ENCODE data around the gene MRPL43. TPM values are rescaled to one million over a fixed set of nuclear protein-coding genes. Genes with fewer than 3 reads are reported as not detected.

MRPL43 gene
- total and polyA plus RNA-seq, 9 of the 15 experiments (the other 6 are each of a cell fraction or from before 2014, with no cell fraction given), result 15.1 to 63.7 (median 37.2) TPM

- FAIRE-seq (no peak), ATAC-seq (no peak), DNase-seq (ENCODE audit: extremely low read depth in 1 of 4, low spot score in 3 of 4) (no peak)
- intact Hi-C loops (cut with micrococcal nuclease) (no loop called here), in situ Hi-C loops (cut with MboI) (no loop called here)
- CTCF ChIA-PET (ENCODE audit: low intra/inter-chr PET ratio), result interaction anchor here (0.6 kb wide), 1 partner anchor 70 kb away, joined by 3 read pairs; no protein-coding TSS in a partner anchor
- Histone ChIP-seq H3K9ac (ENCODE audit: insufficient read depth in 1 of 2, low read depth in 2 of 2, low read length in 2 of 2) (no peak overlapping the region), H3K27ac (ENCODE audit: extremely low read depth, low read depth, low read length) (no peak overlapping the region), H3K9me1 (ENCODE audit: control insufficient read depth, insufficient read depth, low read length) (no peaks in the 10 kb centered on the region), H3K4me1 (replicated peaks in 1 of 2; ENCODE audit: control insufficient read depth in 2 of 2, insufficient read depth in 2 of 2, low read length in 2 of 2) (peaks cover 12 to 14% of the 10 kb centered on the region in 2 experiments), H3K4me3 (no peak overlapping the region), H3K36me3 (ENCODE audit: control insufficient read depth, insufficient read depth, low read length) (peaks cover 7% of the 10 kb centered on the region; the same call in 1 of the 3 replicates), H2AFZ (ENCODE audit: low read depth, low read length) (peak overlapping the region; percentile 97; the same call in 1 of the 2 replicates), H3K79me2 (ENCODE audit: control insufficient read depth, insufficient read depth, low read length) (no peaks in the 10 kb centered on the region), H4K20me1 (replicated peaks; ENCODE audit: control insufficient read depth, insufficient read depth, low read length) (no peaks in the 10 kb centered on the region), H3K9me3 (replicated peaks; ENCODE audit: control insufficient read depth, insufficient read depth, low read depth, low read length) (no peaks in the 10 kb centered on the region), H3K4me2 (ENCODE audit: insufficient read depth, low read length) (peak overlapping the region; percentile 68), H3K27me3 (ENCODE audit: control insufficient read depth in 2 of 2, insufficient read depth in 2 of 2, low read length in 2 of 2) (no peaks in the 10 kb centered on the region)
- POLR2A ChIA-PET, result interaction anchor here (1.0 to 1.4 kb wide), 2 partner anchors 10 to 11 kb away, joined by 3 read pairs; no protein-coding TSS in a partner anchor
- no TSS peak for BruUV-seq (replicated peaks)
- no peak for TF ChIP-seq HDAC6 (IDR thresholded peaks at IDR 0.05; ENCODE audit: low read depth, low read length)
- TF ChIP-seq ZZZ3 (IDR thresholded peaks at IDR 0.05), result no peak
- TF ChIP-seq EP400 (IDR thresholded peaks at IDR 0.05), result no peak
- TF ChIP-seq KLF6 (CRISPR knock-in tag; IDR thresholded peaks at IDR 0.05; ENCODE audit: borderline replicate concordance), result no peak
- TF ChIP-seq PCBP1 (IDR thresholded peaks at IDR 0.05; ENCODE audit: low read depth, low read length, poor library complexity, severe bottlenecking), result no peak
- TF ChIP-seq CAMTA2 (CRISPR knock-in tag; conservative IDR thresholded peaks at IDR 0.05), result no peak
- no peak for TF ChIP-seq TGIF2 (CRISPR knock-in tag; IDR thresholded peaks at IDR 0.05)
- TF ChIP-seq KLF1 (tag; IDR thresholded peaks at IDR 0.05), result no peak
- no peak for TF ChIP-seq SRSF1 (IDR thresholded peaks at IDR 0.05; ENCODE audit: low read depth, low read length)
- no peak for TF ChIP-seq POLR2A (conservative IDR thresholded peaks at IDR 0.05)
- TF ChIP-seq IRF2 (CRISPR knock-in tag; IDR thresholded peaks at IDR 0.05), result no peak
- no peak for TF ChIP-seq CCNT2 (IDR thresholded peaks at IDR 0.05; ENCODE audit: borderline replicate concordance, extremely low read depth, insufficient read length, low read depth, low read length)
- no peak for TF ChIP-seq BCOR (IDR thresholded peaks at IDR 0.05)
- TF ChIP-seq GATAD2B (IDR thresholded peaks at IDR 0.05; ENCODE audit: borderline replicate concordance), result no peak
- no peak for TF ChIP-seq MYBL2 (IDR thresholded peaks at IDR 0.05; ENCODE audit: low read depth)
- TF ChIP-seq MYBL2 (CRISPR knock-in tag; IDR thresholded peaks at IDR 0.05; ENCODE audit: borderline replicate concordance), result no peak
- WGBS (ENCODE audit: insufficient coverage, low coverage, missing lambda C conversion rate), result 79% methylated on average over 2 of the region's 2 CpGs
Observed at GRCh38 chr10:100968062-100968736, 19.1 kb downstream of the MRPL43 start.
